Right cardiac atrium (tissue), 5 donors: ENCODE measurements around the gene CAPRIN2. TPM values are rescaled to one million over a fixed set of nuclear protein-coding genes. Genes with fewer than 3 reads are reported as not detected.

Source experiments
- ATAC-seq, 2 donors: fragments of 200-7000 bp; cut with Tn5 transposase; one replicate each; pipeline versions ENCODE4 v1.8.0 to v1.9.1; 2020; ENCODE audit warnings: moderate library complexity in 2 of 2, mild to moderate bottlenecking in 1 of 2
- DNase-seq, 3 donors: peaks; one replicate each; pipeline ENCODE4 v3.0.0-alpha.2; 2020
- H3K27ac ChIP-seq: one replicate; pipeline ENCODE4 v1.5.1; 2013; ENCODE audit warnings: mild to moderate bottlenecking, low read length, control low read depth, moderate library complexity
- H3K27me3 ChIP-seq: one replicate; pipeline ENCODE4 v1.6.1; 2013; ENCODE audit not compliant: control insufficient read depth, insufficient read depth
- H3K4me1 ChIP-seq: one replicate; pipeline ENCODE4 v1.6.1; 2013; ENCODE audit warnings: low read length; ENCODE audit not compliant: control insufficient read depth, insufficient read depth
- H3K4me3 ChIP-seq: one replicate; pipeline ENCODE4 v1.5.1; 2013; ENCODE audit warnings: low read length, control low read depth
- H3K9me3 ChIP-seq: one replicate; pipeline ENCODE4 v1.6.1; 2013; ENCODE audit warnings: low read length; ENCODE audit not compliant: control insufficient read depth
- WGBS: extraction: QIAGEN DNeasy Blood & Tissue Kit; methylation state at CpG from one replicate; pipeline ENCODE4 v1.1.7; 2013; 5-methylcytosine and 5-hydroxymethylcytosine counted together
- intact Hi-C, 4 donors: fragments of 100-400 bp; cut with DNase I; formaldehyde crosslinking; loops; one replicate each; pipeline versions ENCODE4 v1.11.0 to v1.14.0; 2022 to 2023
- long read RNA-seq, 4 donors: library from polyadenylated mRNA; unstranded; transcript quantifications; one replicate each; pipeline ENCODE4 v2.0.0, GENCODE V29; 2020 to 2021
- polyA plus RNA-seq: library from polyadenylated mRNA; stranded (reverse); fragments of 200-250 nt; gene quantifications from one replicate; pipeline ENCODE4 v1.2.3, GENCODE V29; 2013
- total RNA-seq, 4 donors: library from RNA; stranded (reverse); fragmentation: NEBNext Ultra II Directional; extraction: Animal tissue kit (Norgen Biotek cat#: 25700); gene quantifications; one replicate each; pipeline ENCODE4 v1.2.1, GENCODE V29; 2021
- donor health status: healthy with polysubstance abuse.
- donor health status: DM: no; HTN: yes; CAD: no.
- donor health status: DM: no; HTN: no; CAD: no.
- donor health status: DM: no; HTN: yes; CAD: no; lungs with severe emphysema.
- donor health status: DM: yes; HTN: yes; CAD: no.

CAPRIN2 gene, protein sequence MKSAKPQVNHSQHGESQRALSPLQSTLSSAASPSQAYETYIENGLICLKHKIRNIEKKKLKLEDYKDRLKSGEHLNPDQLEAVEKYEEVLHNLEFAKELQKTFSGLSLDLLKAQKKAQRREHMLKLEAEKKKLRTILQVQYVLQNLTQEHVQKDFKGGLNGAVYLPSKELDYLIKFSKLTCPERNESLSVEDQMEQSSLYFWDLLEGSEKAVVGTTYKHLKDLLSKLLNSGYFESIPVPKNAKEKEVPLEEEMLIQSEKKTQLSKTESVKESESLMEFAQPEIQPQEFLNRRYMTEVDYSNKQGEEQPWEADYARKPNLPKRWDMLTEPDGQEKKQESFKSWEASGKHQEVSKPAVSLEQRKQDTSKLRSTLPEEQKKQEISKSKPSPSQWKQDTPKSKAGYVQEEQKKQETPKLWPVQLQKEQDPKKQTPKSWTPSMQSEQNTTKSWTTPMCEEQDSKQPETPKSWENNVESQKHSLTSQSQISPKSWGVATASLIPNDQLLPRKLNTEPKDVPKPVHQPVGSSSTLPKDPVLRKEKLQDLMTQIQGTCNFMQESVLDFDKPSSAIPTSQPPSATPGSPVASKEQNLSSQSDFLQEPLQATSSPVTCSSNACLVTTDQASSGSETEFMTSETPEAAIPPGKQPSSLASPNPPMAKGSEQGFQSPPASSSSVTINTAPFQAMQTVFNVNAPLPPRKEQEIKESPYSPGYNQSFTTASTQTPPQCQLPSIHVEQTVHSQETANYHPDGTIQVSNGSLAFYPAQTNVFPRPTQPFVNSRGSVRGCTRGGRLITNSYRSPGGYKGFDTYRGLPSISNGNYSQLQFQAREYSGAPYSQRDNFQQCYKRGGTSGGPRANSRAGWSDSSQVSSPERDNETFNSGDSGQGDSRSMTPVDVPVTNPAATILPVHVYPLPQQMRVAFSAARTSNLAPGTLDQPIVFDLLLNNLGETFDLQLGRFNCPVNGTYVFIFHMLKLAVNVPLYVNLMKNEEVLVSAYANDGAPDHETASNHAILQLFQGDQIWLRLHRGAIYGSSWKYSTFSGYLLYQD
- 10 to 100 TPM; 23.7 to 39.6 (median 30.5) TPM for total RNA-seq
- 18.6 TPM for polyA plus RNA-seq
- long read RNA-seq, donor 1, partial matches to known transcripts = 14 of 37 reads
- long read RNA-seq, donor 1, other reads (novel, unspliced or antisense) = 23 of 37 reads
- long read RNA-seq, donor 2, partial matches to known transcripts = 1 of 18 reads
- long read RNA-seq, donor 2, other reads (novel, unspliced or antisense) = 17 of 18 reads
- long read RNA-seq, donor 3, partial matches to known transcripts = 6 of 29 reads
- long read RNA-seq, donor 3, other reads (novel, unspliced or antisense) = 23 of 29 reads
- long read RNA-seq, donor 4, partial matches to known transcripts = 0 of 12 reads
- long read RNA-seq, donor 4, other reads (novel, unspliced or antisense) = 12 of 12 reads

DNA sequence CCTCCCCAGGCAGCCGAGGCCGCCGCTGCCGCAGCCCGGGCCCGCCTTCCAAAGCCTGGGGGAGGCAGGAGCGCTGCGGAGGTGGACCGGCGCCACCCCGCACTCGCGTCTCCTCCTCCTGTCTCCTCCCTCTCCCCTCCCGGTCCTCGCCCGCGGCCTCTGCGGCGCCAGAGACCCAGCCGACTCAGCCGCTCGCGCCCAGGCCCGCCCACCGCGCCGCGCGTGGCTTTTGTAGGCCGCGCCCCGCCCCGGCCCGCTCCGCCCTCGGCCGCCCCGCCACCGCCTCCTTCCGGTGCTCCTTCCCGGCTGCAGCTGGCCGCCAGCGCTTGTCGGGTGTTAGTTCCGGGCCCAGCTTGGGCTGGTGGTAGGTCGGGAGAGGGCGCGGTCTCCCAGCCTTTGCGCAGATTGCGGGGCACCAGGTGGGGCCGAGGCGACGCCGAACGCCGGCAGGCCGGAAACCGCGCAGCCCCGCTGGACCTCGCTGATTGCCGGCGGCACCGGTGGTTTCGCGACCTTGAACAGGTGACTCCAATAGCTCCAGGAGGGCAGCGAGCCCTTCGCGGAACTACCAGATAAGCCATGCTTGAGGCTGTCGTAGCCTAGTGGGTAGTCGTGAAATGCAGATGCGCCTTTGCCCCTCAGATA, at the start of gene CAPRIN2:
CAPRIN2 (minus strand) TSS at position 202 of the 645 bp plus-strand sequence. CDS start 1,431 bp downstream, outside the sequence.
- intact Hi-C loops = loop anchor here in 1 of 4 donors (5.0 kb wide), 1 partner anchor 42 kb away; no protein-coding TSS in a partner anchor
- Histone ChIP-seq H3K27ac (peak within 1 kb of the TSS; percentile 90), H3K4me3 (peak within 1 kb of the TSS; percentile 89), H3K27me3 (no peaks in the 10 kb centered on the region), H3K9me3 (no peaks in the 10 kb centered on the region), H3K4me1 (peaks cover 2% of the 10 kb centered on the region)
- DNase-seq = peak; percentile 98 to 99 (median 99)
- WGBS = under 1% methylated on average over 72 of the region's 72 CpGs
- peak; percentile 99 to 100 for ATAC-seq

DNA sequence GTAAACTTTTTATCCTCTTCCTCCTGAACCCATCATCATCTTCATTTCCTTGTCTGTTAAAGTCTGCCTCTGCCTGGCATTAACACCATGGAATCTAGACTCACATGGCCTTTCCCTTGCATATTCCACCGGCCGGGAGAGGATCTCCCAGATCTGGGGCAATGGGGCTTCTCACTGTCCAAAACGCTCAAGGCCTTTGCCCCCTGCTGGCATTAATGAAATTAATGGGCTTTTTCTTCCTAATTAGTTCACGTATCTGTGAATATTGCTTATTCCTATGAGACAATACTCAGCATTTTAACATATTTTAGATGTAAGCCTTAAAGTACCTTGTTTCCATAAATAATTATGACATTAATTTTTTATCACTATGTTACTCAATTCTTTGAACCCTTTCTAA, 42.9 kb upstream of the CAPRIN2 start:
- intact Hi-C loops = loop anchor here in 1 of 4 donors (5.0 kb wide), 1 partner anchor 40 kb away; no protein-coding TSS in a partner anchor
- no peaks in the 10 kb centered on the region for H3K27me3 ChIP-seq
- no peak overlapping the region for H3K4me3 ChIP-seq
- no peaks in the 10 kb centered on the region for H3K4me1 ChIP-seq
- no peak overlapping the region for H3K27ac ChIP-seq
- 89% methylated on average over 4 of the region's 4 CpGs for WGBS
- DNase-seq = no peak
- no peak for ATAC-seq
- no peaks in the 10 kb centered on the region for H3K9me3 ChIP-seq

DNA sequence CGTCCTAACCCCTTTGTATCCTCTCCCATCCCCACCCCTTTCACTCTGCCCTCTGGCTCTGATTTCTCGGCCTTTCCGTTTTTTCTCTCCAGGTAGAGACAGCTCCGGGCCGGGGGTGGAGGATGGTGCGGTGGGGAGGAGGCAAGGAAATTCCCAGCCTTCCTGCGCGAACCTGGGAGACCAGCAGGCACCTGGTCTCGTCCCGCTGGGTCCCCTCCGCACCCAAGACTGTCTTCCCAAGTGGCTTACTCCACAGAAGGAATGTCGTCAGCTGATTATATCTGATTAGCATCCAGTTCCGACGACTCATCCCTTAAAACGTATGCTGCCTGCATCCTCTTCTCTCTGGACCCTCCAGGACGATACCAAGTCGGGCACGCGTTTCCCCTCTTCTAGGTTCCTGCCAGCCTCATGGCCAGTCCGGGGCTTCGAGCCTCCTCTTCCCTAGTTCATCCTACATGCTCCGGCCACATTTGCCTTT, 42.2 kb upstream of the CAPRIN2 start:
- H3K4me1 ChIP-seq = no peaks in the 10 kb centered on the region
- peak overlapping the region; percentile 51 for H3K4me3 ChIP-seq
- intact Hi-C loops = loop anchor here in 1 of 4 donors (5.0 kb wide), 1 partner anchor 40 kb away; no protein-coding TSS in a partner anchor
- no peaks in the 10 kb centered on the region for H3K9me3 ChIP-seq
- H3K27ac ChIP-seq = no peak overlapping the region
- H3K27me3 ChIP-seq = no peaks in the 10 kb centered on the region
- ATAC-seq (no peak), DNase-seq (no peak)
- 18% methylated on average over 22 of the region's 22 CpGs for WGBS

DNA sequence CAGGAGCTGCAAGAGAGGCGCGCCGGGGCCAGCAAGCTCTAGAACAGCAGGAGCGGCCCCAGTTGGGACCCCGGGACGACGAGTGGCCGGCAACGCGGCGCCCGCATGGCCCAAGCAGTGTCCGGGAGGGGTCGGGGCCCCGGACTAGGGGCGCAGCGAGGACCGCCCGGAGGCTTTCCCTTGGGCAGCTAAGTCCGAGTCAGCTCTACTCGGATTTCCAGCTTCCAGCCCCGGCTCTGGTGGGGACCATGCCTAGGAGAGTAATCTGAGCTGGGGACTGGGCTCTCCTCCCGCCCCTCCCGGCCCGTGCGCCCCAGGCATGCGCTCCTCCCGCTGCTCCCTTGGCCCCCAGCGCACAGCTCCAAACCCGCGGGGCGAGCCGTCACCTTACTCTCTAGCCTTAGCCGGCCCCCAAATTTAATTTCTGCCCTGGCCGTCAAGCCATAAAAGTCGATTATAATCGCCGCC, 41.6 kb upstream of the CAPRIN2 start:
- no peak overlapping the region for H3K27ac ChIP-seq
- whole genome bisulfite sequencing = under 1% methylated on average over 38 of the region's 38 CpGs
- H3K9me3 ChIP-seq = no peaks in the 10 kb centered on the region
- H3K27me3 ChIP-seq = no peaks in the 10 kb centered on the region
- intact Hi-C loops = loop anchor here in 1 of 4 donors (5.0 kb wide), 1 partner anchor 39 kb away; no protein-coding TSS in a partner anchor
- peak; percentile 53 to 68 for ATAC-seq
- H3K4me1 ChIP-seq = no peaks in the 10 kb centered on the region
- DNase-seq = peak; percentile 55 to 68 (median 61)
- peak overlapping the region; percentile 51 for H3K4me3 ChIP-seq

DNA sequence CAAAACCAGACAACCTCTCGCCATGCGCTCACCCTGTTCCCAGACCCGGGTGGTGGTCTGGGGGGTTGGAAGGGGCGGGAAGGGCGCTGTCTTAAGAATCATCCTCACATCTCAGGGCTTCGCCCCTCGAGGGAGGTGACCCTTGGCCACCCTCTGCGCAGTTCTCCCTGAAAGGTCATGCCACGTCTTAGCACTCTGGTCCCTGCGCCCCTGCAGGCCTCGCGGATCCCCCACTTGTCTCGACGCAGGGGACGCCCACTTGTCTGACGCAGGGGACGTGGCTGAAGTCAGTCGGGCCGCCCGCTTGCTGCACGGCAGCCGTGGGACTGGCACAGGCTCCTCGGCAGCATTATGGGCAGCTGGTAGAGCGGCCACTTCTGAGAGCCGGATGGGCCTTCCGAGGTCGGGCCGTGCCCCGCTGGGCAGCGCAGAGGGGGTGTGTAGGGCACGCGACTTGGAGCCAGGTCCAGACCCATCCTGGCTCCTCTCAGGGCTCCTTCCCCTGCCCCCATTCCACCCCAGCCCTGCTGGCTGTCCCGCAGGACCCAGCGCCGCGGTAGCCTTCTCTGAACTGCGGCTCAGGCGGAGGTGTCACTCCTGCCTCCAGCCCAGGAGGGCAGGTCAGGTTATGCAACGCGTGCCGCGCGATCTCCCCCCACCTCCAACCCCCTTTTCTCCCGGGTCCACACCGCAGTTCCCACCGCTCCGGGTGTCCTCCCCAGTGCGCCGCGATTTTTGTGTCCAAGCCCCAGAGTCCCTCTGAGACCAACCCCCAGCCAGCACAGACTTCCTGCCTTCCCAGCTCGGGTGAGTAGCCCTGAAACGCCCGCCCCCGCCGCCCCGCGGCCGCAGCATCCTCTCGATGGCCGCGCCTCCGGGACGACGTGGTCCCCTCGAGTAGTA, 40.9 kb upstream of the CAPRIN2 start:
- Histone ChIP-seq H3K4me1 (no peaks in the 10 kb centered on the region), H3K27ac (peak overlapping the region; percentile 32), H3K27me3 (no peaks in the 10 kb centered on the region), H3K9me3 (no peaks in the 10 kb centered on the region), H3K4me3 (peak overlapping the region; percentile 51)
- intact Hi-C loops = loop anchor here in 1 of 4 donors (5.0 kb wide), 1 partner anchor 38 kb away; no protein-coding TSS in a partner anchor
- peak; percentile 84 to 87 (median 84) for DNase-seq
- peak; percentile 87 to 89 for ATAC-seq
- 5% methylated on average over 65 of the region's 65 CpGs for WGBS

DNA sequence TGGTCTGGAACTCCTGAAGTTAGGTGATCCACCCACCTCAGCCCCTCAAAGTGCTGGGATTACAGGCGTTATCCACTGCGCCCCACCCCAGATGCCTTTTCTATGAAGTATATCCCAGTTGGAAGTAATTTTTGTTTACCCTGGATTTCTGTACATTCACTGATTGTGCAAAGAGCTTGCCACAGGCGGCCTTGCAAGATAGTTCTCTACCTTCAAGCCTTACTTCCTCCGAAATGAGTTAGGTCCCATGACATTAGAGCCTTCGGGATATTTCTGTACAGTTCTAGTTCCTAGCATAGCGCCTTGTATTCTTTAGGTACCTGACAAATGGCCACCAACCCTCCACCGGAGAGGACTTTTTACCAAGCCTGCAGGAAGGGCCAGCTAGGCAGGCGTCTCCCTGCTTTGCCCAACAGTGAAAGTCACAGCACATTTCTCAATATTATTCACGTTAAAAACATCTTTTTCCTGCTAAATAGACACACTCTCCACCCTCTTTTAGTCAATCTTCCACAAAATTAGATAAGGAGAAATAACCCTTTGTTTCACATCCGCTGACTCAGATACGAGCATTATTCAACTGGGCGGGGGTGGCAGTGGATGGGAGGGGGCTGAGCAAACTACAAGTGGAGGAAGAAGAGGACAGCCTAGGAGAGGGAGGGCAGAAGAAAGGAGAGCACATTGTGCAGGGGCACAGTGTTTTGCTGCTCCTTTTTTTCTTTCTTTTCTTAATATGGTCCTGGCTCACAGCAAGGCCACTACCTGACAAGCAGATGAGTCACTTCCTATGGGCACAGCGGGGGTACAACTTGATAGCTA, 40.0 kb upstream of the CAPRIN2 start:
- H3K9me3 ChIP-seq = no peaks in the 10 kb centered on the region
- WGBS = 61% methylated on average over 13 of the region's 13 CpGs
- no peaks in the 10 kb centered on the region for H3K4me1 ChIP-seq
- peak overlapping the region; percentile 32 for H3K27ac ChIP-seq
- H3K27me3 ChIP-seq = no peaks in the 10 kb centered on the region
- intact Hi-C loops = loop anchor here in 1 of 4 donors (5.0 kb wide), 1 partner anchor 37 kb away; no protein-coding TSS in a partner anchor
- peak overlapping the region; percentile 51 for H3K4me3 ChIP-seq
- DNase-seq = peak in 2 of 3 donors; percentile 50 to 69
- peak; percentile 60 to 90 for ATAC-seq

DNA sequence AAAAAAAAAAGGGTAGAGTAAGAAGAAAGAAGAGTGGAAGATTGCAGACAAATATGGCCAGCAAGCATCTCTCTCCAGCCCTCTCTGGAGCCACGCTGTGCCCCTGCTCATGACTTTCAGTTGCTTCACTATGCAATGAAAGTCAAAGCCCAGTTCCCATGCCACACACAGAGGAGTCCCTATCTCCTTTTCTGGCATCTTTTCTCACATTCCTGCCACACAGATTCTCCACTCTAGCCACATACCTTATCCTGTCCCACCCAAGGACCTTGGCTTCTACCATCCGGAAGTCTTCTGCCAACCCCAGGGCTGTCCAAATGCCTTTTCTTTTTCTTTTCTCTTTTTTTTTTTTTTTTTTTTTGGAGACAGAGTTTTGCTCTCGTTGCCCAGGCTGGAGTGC, 39.3 kb upstream of the CAPRIN2 start:
- 73% methylated on average over 3 of the region's 3 CpGs for WGBS
- ATAC-seq (no peak), DNase-seq (no peak)
- Histone ChIP-seq H3K4me1 (no peaks in the 10 kb centered on the region), H3K9me3 (no peaks in the 10 kb centered on the region), H3K27me3 (no peaks in the 10 kb centered on the region), H3K4me3 (no peak overlapping the region), H3K27ac (no peak overlapping the region)
- intact Hi-C loops = no loop called here

DNA sequence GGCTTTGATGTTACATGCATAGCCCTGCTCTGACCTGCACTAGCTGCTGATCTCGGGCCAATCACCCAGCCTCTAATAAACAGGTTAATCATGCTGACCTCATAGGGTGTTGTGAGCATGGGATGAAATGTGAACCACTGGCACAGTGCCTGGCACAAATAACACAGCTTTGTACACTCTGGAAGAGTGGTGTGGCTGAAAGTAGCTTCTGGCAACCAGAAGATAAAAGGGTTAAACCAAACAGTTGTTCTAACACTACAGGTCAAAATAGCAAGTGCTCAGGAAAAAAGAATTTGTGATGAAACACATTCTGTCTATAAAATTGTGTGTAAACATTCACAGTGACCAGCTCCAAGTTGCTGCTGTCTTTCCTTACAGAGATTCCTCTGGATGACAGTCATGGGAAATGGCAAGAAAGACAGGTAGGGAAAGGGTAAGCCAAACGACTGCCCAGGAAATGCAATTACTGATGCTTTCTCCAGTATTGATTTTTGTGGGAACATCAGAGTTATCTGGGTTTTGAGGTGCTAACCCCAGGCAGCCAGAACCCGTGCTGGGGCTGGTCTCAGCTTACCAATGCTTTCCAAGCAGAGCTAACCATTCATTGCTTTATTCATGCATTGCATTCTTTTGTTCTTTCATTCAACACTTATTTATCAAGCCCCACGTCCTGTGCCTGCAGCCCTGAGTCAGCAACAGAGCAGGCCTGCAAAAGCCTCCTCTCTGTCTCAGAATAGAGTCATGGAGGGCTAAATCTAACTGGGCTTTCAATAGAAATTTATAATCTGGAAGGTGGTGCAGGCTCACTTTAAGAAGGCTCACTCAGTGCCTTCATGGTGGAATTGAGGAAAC, 38.1 kb upstream of the CAPRIN2 start:
- Histone ChIP-seq H3K27me3 (no peaks in the 10 kb centered on the region), H3K4me3 (no peak overlapping the region), H3K27ac (no peak overlapping the region), H3K9me3 (no peaks in the 10 kb centered on the region), H3K4me1 (no peaks in the 10 kb centered on the region)
- no peak for DNase-seq
- intact Hi-C loops = no loop called here
- WGBS = 57% methylated on average over 4 of the region's 4 CpGs
- no peak for ATAC-seq
